ENCODE measurements around the gene SWT1. TPM values are rescaled to one million over a fixed set of nuclear protein-coding genes. Genes with fewer than 3 reads are reported as not detected.

Gene SWT1
- total and polyA plus RNA-seq, 2 of the 13 experiments (the other 11 are each of a cell fraction or from before 2014, with no cell fraction given), result 1.7 to 2.5 TPM

DNA sequence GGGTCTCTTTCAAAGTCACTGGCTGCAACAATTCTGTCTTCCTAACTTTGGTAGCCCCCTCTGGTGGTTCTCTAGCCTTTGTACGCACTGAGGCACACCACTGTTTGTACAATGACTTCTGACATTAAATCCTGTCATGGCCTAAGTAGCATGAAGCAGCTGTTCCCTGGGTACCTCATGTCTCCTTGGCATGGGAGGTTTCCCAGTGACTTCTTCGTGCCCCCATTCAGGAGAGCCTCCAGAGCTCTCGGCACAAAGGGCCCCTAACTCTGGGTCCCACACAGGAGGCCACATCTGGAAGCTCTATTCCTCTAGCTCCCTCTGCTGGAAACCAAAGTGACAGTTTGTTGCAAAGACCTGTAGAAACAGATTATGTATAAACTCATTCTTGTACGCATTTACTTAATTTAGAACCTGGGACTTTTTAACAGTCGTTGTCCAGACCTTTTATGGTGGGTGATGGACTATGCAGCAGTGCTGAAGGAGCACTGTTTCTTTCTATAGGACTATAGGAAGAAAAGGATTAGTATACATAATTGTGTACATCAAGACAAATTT is 13.4 kb downstream of the SWT1 start (continued):
- TF ChIP-seq ZNF503 (CRISPR knock-in tag; IDR thresholded peaks at IDR 0.05) (no peak), ZNF383 (CRISPR knock-in tag; IDR thresholded peaks at IDR 0.05; ENCODE audit: borderline replicate concordance) (no peak), SOX13 (IDR thresholded peaks at IDR 0.05) (no peak), SOX13 (CRISPR knock-in tag; conservative IDR thresholded peaks at IDR 0.05 in 1 of 2, IDR thresholded peaks at IDR 0.05 in 1 of 2) (no peak), STAG1 (CRISPR knock-in tag; IDR thresholded peaks at IDR 0.05) (peak; percentile 78), BRD4 (CRISPR knock-in tag; IDR thresholded peaks at IDR 0.05) (no peak), ZKSCAN8 (CRISPR knock-in tag; IDR thresholded peaks at IDR 0.05; ENCODE audit: borderline replicate concordance) (no peak), FOXA1 (IDR thresholded peaks at IDR 0.05) (no peak), FOXA1 (CRISPR knock-in tag; IDR thresholded peaks at IDR 0.05) (peak; percentile 54), ZNF12 (CRISPR knock-in tag; IDR thresholded peaks at IDR 0.05) (no peak), ZNF710 (CRISPR knock-in tag; IDR thresholded peaks at IDR 0.05; ENCODE audit: borderline replicate concordance) (no peak), GRHL1 (CRISPR knock-in tag; conservative IDR thresholded peaks at IDR 0.05) (no peak), GATAD1 (CRISPR knock-in tag; IDR thresholded peaks at IDR 0.05) (no peak), ZNF766 (CRISPR knock-in tag; IDR thresholded peaks at IDR 0.05; ENCODE audit: borderline replicate concordance) (no peak), PITX1 (CRISPR knock-in tag; IDR thresholded peaks at IDR 0.05) (peak; percentile 37; the same call in 1 of the 2 replicates)
- TF ChIP-seq, protein P1, sequence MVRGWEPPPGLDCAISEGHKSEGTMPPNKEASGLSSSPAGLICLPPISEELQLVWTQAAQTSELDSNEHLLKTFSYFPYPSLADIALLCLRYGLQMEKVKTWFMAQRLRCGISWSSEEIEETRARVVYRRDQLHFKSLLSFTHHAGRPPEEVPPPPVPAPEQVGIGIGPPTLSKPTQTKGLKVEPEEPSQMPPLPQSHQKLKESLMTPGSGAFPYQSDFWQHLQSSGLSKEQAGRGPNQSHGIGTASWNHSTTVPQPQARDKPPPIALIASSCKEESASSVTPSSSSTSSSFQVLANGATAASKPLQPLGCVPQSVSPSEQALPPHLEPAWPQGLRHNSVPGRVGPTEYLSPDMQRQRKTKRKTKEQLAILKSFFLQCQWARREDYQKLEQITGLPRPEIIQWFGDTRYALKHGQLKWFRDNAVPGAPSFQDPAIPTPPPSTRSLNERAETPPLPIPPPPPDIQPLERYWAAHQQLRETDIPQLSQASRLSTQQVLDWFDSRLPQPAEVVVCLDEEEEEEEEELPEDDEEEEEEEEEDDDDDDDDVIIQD (CRISPR knock-in tag; IDR thresholded peaks at IDR 0.05; ENCODE audit: low read depth), result 0 out of 2 replicates have a peak, but pooled peaks have one; percentile 18
- TF ChIP-seq, protein P2, sequence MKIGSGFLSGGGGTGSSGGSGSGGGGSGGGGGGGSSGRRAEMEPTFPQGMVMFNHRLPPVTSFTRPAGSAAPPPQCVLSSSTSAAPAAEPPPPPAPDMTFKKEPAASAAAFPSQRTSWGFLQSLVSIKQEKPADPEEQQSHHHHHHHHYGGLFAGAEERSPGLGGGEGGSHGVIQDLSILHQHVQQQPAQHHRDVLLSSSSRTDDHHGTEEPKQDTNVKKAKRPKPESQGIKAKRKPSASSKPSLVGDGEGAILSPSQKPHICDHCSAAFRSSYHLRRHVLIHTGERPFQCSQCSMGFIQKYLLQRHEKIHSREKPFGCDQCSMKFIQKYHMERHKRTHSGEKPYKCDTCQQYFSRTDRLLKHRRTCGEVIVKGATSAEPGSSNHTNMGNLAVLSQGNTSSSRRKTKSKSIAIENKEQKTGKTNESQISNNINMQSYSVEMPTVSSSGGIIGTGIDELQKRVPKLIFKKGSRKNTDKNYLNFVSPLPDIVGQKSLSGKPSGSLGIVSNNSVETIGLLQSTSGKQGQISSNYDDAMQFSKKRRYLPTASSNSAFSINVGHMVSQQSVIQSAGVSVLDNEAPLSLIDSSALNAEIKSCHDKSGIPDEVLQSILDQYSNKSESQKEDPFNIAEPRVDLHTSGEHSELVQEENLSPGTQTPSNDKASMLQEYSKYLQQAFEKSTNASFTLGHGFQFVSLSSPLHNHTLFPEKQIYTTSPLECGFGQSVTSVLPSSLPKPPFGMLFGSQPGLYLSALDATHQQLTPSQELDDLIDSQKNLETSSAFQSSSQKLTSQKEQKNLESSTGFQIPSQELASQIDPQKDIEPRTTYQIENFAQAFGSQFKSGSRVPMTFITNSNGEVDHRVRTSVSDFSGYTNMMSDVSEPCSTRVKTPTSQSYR (CRISPR knock-in tag; IDR thresholded peaks at IDR 0.05; ENCODE audit: borderline replicate concordance), result no peak
- TF ChIP-seq, protein P3, sequence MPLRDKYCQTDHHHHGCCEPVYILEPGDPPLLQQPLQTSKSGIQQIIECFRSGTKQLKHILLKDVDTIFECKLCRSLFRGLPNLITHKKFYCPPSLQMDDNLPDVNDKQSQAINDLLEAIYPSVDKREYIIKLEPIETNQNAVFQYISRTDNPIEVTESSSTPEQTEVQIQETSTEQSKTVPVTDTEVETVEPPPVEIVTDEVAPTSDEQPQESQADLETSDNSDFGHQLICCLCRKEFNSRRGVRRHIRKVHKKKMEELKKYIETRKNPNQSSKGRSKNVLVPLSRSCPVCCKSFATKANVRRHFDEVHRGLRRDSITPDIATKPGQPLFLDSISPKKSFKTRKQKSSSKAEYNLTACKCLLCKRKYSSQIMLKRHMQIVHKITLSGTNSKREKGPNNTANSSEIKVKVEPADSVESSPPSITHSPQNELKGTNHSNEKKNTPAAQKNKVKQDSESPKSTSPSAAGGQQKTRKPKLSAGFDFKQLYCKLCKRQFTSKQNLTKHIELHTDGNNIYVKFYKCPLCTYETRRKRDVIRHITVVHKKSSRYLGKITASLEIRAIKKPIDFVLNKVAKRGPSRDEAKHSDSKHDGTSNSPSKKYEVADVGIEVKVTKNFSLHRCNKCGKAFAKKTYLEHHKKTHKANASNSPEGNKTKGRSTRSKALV (CRISPR knock-in tag; IDR thresholded peaks at IDR 0.05), result no peak

Data from HepG2 (cell line).